H1 (cell line): ENCODE measurements around the gene LAD1. TPM values are rescaled to one million over a fixed set of nuclear protein-coding genes. Genes with fewer than 3 reads are reported as not detected.
A peak's percentile ranks its signal among the peaks of the same experiment; 100 is the strongest.

Source experiments
- CEBPB ChIP-seq: IDR thresholded peaks from 2 replicates; pipeline ENCODE4 v1.6.1; 2012; ENCODE audit warnings: low read depth, low read length
- EZH2 ChIP-seq: fragments of 200-600 bp; sonication (generic); IDR thresholded peaks from 2 replicates; pipeline ENCODE4 v1.7.1; 2012; ENCODE audit warnings: low read depth, mild to moderate bottlenecking, moderate library complexity, low read length, inconsistent platforms; ENCODE audit not compliant: severe bottlenecking
- SIN3A ChIP-seq, 2 experiments: IDR thresholded peaks in 1 of 2; conservative IDR thresholded peaks in 1 of 2; 2 replicates each; pipeline ENCODE4 v1.6.1; 2011 to 2012; ENCODE audit warnings: low read length in 2 of 2, improper control_type of control experiment in 1 of 2, low read depth in 1 of 2, mild to moderate bottlenecking in 1 of 2
- YY1 ChIP-seq: IDR thresholded peaks from 2 replicates; pipeline ENCODE4 v1.6.1; 2011; ENCODE audit warnings: low read depth, mild to moderate bottlenecking, low read length
- ZNF274 ChIP-seq: IDR thresholded peaks from 2 replicates; pipeline ENCODE4 v1.7.0; 2012; ENCODE audit warnings: low read length, borderline replicate concordance; ENCODE audit errors: extremely low read depth
- polyA plus RNA-seq, 7 experiments: library from polyadenylated mRNA; depleted of rRNA in 3 of 7; stranded (reverse) in 5 of 7; unstranded in 2 of 7; fragments of >200 nt in 5 of 7; fragments of 200-250 nt in 2 of 7; gene quantifications; 1 replicate in 5 of 7; 2 replicates in 1 of 7; 4 replicates in 1 of 7; pipeline versions ENCODE4 v1.2.1 to v1.2.3, GENCODE V29; 2011 to 2013; ENCODE audit warnings: missing spikeins in 2 of 7, mixed read lengths in 2 of 7
- total RNA-seq: library from RNA; stranded (reverse); fragmentation: NEBNext Ultra II Directional; extraction: Animal tissue kit (Norgen Biotek cat#: 25700); gene quantifications from 2 replicates; pipeline ENCODE4 v1.2.1, GENCODE V29; 2021
- TF ChIP-seq, protein P1 (sequence below): fragments of 300-600 bp; sonication (generic); IDR thresholded peaks from 2 replicates; pipeline ENCODE4 v1.7.1; 2012; ENCODE audit warnings: low read length, moderate library complexity, mild to moderate bottlenecking, inconsistent platforms; ENCODE audit not compliant: insufficient replicate concordance
- TF ChIP-seq, protein P2 (sequence below), 3 experiments: IDR thresholded peaks; 1 replicate in 2 of 3; 2 replicates in 1 of 3; pipeline versions ENCODE4 v1.5.1 to v1.6.1; 2011; ENCODE audit warnings: low read length in 3 of 3, mild to moderate bottlenecking in 3 of 3, inconsistent platforms in 2 of 3, low read depth in 1 of 3, moderate library complexity in 1 of 3; ENCODE audit not compliant: insufficient read depth in 1 of 3; ENCODE audit errors: control extremely low read depth in 1 of 3

LAD1 gene
- total and polyA plus RNA-seq, 2 of the 8 experiments (the other 6 are each of a cell fraction or from before 2014, with no cell fraction given), result 9.3 to 32.8 TPM

DNA sequence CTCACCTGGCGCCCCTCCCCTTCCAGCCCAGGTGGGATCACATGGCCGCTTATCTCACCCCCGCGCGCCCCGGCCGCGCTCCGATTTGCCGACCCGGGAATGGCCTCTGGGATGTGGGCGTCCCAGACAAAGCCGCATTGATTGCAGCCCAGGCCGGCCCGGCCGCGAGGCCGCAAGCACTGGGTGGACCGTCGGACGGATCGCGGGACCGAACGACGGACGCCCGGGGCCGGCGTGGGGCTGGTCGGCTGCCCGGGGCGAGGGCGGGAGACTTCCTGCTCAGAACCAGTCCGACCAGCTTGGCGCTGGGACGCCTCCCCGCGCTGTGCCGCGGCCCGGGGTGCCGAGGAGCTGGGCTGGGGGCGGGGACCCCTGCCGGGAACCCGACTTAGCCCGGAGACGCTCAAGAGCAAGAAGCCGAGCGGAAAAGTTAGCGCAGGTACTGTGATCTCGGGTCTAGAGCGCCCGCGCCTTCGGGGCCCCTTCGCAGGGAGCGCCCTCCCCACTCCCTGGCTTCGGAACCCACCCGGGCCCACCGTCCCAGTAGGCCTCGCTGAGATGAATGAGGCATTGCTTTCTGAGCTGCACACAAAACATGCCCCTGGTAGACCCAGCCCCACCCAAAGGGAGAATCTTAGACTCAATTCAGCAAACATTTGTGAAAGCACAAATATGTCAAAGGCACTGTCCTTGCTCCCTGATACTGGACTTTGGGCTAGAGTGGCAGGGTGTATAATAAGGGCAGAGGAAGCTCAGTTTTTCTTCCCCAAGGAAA, 415 bp upstream of the LAD1 start (continued):
- TF ChIP-seq, protein P1, sequence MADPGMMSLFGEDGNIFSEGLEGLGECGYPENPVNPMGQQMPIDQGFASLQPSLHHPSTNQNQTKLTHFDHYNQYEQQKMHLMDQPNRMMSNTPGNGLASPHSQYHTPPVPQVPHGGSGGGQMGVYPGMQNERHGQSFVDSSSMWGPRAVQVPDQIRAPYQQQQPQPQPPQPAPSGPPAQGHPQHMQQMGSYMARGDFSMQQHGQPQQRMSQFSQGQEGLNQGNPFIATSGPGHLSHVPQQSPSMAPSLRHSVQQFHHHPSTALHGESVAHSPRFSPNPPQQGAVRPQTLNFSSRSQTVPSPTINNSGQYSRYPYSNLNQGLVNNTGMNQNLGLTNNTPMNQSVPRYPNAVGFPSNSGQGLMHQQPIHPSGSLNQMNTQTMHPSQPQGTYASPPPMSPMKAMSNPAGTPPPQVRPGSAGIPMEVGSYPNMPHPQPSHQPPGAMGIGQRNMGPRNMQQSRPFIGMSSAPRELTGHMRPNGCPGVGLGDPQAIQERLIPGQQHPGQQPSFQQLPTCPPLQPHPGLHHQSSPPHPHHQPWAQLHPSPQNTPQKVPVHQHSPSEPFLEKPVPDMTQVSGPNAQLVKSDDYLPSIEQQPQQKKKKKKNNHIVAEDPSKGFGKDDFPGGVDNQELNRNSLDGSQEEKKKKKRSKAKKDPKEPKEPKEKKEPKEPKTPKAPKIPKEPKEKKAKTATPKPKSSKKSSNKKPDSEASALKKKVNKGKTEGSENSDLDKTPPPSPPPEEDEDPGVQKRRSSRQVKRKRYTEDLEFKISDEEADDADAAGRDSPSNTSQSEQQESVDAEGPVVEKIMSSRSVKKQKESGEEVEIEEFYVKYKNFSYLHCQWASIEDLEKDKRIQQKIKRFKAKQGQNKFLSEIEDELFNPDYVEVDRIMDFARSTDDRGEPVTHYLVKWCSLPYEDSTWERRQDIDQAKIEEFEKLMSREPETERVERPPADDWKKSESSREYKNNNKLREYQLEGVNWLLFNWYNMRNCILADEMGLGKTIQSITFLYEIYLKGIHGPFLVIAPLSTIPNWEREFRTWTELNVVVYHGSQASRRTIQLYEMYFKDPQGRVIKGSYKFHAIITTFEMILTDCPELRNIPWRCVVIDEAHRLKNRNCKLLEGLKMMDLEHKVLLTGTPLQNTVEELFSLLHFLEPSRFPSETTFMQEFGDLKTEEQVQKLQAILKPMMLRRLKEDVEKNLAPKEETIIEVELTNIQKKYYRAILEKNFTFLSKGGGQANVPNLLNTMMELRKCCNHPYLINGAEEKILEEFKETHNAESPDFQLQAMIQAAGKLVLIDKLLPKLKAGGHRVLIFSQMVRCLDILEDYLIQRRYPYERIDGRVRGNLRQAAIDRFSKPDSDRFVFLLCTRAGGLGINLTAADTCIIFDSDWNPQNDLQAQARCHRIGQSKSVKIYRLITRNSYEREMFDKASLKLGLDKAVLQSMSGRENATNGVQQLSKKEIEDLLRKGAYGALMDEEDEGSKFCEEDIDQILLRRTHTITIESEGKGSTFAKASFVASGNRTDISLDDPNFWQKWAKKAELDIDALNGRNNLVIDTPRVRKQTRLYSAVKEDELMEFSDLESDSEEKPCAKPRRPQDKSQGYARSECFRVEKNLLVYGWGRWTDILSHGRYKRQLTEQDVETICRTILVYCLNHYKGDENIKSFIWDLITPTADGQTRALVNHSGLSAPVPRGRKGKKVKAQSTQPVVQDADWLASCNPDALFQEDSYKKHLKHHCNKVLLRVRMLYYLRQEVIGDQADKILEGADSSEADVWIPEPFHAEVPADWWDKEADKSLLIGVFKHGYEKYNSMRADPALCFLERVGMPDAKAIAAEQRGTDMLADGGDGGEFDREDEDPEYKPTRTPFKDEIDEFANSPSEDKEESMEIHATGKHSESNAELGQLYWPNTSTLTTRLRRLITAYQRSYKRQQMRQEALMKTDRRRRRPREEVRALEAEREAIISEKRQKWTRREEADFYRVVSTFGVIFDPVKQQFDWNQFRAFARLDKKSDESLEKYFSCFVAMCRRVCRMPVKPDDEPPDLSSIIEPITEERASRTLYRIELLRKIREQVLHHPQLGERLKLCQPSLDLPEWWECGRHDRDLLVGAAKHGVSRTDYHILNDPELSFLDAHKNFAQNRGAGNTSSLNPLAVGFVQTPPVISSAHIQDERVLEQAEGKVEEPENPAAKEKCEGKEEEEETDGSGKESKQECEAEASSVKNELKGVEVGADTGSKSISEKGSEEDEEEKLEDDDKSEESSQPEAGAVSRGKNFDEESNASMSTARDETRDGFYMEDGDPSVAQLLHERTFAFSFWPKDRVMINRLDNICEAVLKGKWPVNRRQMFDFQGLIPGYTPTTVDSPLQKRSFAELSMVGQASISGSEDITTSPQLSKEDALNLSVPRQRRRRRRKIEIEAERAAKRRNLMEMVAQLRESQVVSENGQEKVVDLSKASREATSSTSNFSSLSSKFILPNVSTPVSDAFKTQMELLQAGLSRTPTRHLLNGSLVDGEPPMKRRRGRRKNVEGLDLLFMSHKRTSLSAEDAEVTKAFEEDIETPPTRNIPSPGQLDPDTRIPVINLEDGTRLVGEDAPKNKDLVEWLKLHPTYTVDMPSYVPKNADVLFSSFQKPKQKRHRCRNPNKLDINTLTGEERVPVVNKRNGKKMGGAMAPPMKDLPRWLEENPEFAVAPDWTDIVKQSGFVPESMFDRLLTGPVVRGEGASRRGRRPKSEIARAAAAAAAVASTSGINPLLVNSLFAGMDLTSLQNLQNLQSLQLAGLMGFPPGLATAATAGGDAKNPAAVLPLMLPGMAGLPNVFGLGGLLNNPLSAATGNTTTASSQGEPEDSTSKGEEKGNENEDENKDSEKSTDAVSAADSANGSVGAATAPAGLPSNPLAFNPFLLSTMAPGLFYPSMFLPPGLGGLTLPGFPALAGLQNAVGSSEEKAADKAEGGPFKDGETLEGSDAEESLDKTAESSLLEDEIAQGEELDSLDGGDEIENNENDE, result no peak
- TF ChIP-seq EZH2 (peak; percentile 44), ZNF274 (no peak), CEBPB (no peak), SIN3A (conservative IDR thresholded peaks at IDR 0.05 in 1 of 2, IDR thresholded peaks at IDR 0.05 in 1 of 2; ENCODE audit: low read depth in 1 of 2, low read length in 2 of 2) (0 out of 4 replicates have a peak, but pooled peaks of 1 of the 2 experiments have one; percentile 56), YY1 (peak; percentile 59; the same call in 1 of the 2 replicates)
- TF ChIP-seq, protein P2, sequence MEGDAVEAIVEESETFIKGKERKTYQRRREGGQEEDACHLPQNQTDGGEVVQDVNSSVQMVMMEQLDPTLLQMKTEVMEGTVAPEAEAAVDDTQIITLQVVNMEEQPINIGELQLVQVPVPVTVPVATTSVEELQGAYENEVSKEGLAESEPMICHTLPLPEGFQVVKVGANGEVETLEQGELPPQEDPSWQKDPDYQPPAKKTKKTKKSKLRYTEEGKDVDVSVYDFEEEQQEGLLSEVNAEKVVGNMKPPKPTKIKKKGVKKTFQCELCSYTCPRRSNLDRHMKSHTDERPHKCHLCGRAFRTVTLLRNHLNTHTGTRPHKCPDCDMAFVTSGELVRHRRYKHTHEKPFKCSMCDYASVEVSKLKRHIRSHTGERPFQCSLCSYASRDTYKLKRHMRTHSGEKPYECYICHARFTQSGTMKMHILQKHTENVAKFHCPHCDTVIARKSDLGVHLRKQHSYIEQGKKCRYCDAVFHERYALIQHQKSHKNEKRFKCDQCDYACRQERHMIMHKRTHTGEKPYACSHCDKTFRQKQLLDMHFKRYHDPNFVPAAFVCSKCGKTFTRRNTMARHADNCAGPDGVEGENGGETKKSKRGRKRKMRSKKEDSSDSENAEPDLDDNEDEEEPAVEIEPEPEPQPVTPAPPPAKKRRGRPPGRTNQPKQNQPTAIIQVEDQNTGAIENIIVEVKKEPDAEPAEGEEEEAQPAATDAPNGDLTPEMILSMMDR (IDR thresholded peaks at IDR 0.05; ENCODE audit: control extremely low read depth in 1 of 3, insufficient read depth in 1 of 3, low read depth in 1 of 3, low read length in 3 of 3), result no peak
